ENCODE measurements around the gene PDCD1LG2. TPM values are rescaled to one million over a fixed set of nuclear protein-coding genes. Genes with fewer than 3 reads are reported as not detected.
A peak's percentile ranks its signal among the peaks of the same experiment; 100 is the strongest.
"Not testable (repeated sequence)": the region's sequence is repeated elsewhere in the genome, so short reads cannot be mapped to it uniquely, and the experiment has no call there.

PDCD1LG2 gene
- total RNA-seq, 2 donors from 2014 or later: 0.31 to 1.1 TPM

DNA sequence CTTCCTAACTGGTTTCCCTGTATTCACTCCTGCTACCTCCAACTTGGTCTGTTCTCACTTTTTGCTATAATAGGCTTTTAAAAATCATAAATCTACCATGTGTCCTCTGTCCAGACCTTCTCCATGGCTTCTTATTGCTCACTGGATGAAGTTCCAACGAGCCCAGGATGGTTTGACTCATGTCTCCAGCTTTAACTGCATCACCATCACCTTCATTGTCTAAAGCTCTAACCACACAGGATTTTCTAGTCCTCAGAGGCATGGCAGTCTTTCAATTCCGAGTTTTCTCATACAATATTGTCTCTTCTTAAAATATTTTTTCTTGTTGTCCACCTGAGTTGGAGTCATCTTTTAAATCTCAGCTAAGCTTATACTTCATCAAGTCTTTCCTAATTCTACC, 49.3 kb downstream of the PDCD1LG2 start:
- DNase-seq (no peak), ATAC-seq (no peak)
- intact Hi-C loops (cut with DNase I, micrococcal nuclease): no loop called here

DNA sequence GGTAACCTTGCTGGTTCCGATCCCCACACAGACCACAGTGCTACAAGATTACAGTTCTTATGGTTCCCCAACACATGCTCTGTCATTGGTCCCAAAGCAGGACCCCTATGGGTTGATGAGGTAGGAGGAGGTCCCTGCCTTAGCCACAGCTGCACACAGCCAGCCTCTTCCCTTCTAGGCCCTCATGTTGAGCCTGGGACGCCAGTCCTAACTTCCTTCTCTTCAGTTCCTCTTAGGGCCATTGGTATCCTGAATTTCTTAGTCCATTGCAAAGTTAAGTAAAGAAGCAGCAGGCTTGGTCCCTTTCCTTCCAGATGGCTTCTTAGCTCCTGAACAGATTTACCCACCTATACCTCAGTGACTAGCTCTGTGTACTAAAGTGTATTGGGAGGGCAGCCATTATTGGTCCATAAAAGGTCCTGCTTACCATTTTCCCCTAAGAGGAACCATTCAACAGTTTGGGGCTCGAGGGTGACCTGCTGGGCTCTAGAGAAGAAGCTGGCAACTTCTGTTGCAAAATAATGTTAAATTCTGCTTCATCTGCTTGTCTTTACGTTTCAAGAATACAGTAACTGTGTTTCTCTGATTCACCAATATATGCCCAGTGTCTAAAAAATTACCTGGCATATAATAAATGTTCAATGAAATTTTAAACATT, 50.2 kb downstream of the PDCD1LG2 start:
- DNase-seq (no peak), ATAC-seq (no peak)
- intact Hi-C loops (cut with DNase I, micrococcal nuclease): no loop called here

- DNase-seq (no peak), ATAC-seq (no peak)
- intact Hi-C loops (cut with DNase I, micrococcal nuclease): no loop called here
These were observed 51.6 kb downstream of the PDCD1LG2 start for GRCh38 chr9:5561828-5562488.

DNA sequence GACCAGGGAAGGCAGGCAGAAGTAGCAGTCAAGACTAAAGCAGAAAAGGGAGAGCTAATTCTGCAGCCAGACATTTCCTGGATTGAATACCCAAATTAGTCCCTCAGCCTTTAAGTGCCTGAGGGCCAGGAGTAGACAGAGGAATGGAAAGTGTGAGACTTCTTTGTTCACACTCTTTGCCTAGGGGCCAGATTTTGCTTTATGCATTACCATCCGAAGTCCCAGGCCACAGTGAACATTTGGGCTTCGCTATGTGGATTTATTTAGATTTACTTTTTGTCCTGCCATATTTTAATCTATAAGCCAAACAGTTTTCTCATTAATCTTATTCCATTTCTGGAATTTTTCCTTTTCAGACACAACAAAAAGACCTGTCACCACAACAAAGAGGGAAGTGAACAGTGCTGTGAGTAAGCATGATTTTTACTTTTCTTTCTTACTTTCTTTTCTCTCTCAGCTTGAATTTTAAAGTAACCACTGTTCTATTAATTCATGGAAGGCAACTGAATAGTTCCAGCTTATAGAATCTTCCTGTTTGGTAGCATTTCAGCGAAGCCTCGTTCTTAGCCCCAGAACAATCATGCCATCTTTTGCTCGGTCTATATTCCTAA, 52.6 kb downstream of the PDCD1LG2 start:
- intact Hi-C loops (cut with DNase I, micrococcal nuclease): no loop called here
- no peak for ATAC-seq
- no peak for DNase-seq

GRCh38 chr9:5563417-5563815, 53.1 kb downstream of the PDCD1LG2 start:
- no peak for DNase-seq
- intact Hi-C loops (cut with DNase I, micrococcal nuclease): no loop called here
- ATAC-seq: no peak

GRCh38 chr9:5563886-5564285, 53.6 kb downstream of the PDCD1LG2 start:
- no peak for ATAC-seq

GRCh38 chr9:5566054-5566618, 55.8 kb downstream of the PDCD1LG2 start:
- intact Hi-C loops (cut with DNase I, micrococcal nuclease): no loop called here
- ATAC-seq: no peak
- DNase-seq: no peak

More at GRCh38 chr9:5563886-5564285, 53.6 kb downstream of the PDCD1LG2 start:
- DNase-seq: no peak
- intact Hi-C loops (cut with DNase I, micrococcal nuclease): no loop called here

GRCh38 chr9:5568868-5569267, 58.5 kb downstream of the PDCD1LG2 start:
- intact Hi-C loops (cut with DNase I, micrococcal nuclease): no loop called here
- ATAC-seq: peak; percentile 28
- no peak for DNase-seq

- intact Hi-C loops (cut with DNase I, micrococcal nuclease): no loop called here
- ATAC-seq (no peak), DNase-seq (no peak)
These were observed 59.1 kb downstream of the PDCD1LG2 start for GRCh38 chr9:5569409-5569808.

- no peak for DNase-seq
- intact Hi-C loops (cut with DNase I, micrococcal nuclease): no loop called here
- no peak for ATAC-seq
These were observed 59.6 kb downstream of the PDCD1LG2 start for GRCh38 chr9:5569891-5570290.

DNA sequence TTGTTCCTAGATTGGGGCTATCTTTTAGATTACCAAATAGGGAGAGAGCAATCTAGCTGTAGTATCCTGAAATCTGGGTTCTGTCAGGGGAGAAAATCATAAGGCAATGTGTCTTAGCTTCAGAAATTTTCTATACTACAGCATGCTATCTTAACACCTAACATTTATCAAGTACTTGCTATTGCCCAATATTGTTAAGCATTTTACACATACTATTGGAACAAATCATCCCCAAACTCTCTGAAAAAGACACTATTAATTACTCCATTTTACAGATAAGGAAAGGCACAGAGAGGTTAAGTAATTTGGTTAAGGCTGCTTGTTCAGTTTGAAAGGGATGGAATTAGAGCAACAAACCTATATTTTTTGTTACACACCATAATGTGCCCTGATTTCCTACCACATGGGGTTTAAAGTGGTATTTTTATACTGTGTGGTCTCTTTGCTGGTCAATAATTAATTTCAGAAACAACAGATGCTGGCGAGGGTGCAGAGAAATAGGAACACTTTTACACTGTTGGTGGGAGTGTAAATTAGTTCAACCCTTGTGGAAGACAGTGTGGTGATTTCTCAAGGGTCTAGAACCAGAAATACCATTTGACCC, 61.4 kb downstream of the PDCD1LG2 start:
- ATAC-seq: no peak
- DNase-seq: no peak
- intact Hi-C loops (cut with DNase I, micrococcal nuclease): no loop called here

- intact Hi-C loops (cut with DNase I, micrococcal nuclease): no loop called here
- no peak for DNase-seq
- no peak for ATAC-seq
These were observed 63.8 kb downstream of the PDCD1LG2 start for GRCh38 chr9:5574097-5574496.

DNA sequence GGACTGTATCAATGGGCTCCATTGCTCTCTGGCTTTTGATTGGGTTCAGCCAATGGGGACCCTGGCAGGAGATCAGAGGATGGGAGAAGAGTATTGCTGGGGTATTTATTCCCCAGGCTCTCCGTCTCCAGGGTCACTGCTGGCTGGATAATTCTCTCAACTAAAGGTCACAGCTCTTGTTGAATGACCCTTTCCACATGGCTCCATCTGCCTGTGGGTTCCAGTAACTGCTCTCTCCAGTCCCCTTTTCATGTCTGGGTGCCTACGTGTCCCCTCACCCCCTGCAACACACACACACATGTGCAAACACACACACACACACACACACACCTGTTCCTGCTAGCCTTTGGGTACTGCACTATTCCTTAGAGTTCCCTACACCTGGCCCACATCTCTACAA, 64.7 kb downstream of the PDCD1LG2 start:
- intact Hi-C loops (cut with DNase I, micrococcal nuclease): no loop called here
- ATAC-seq (no peak), DNase-seq (no peak)

- DNase-seq (no peak), ATAC-seq (no peak)
- intact Hi-C loops (cut with DNase I, micrococcal nuclease): no loop called here
These were observed 66.9 kb downstream of the PDCD1LG2 start for GRCh38 chr9:5577225-5577624.

GRCh38 chr9:5578018-5578697, 67.8 kb downstream of the PDCD1LG2 start:
- intact Hi-C loops (cut with DNase I, micrococcal nuclease): no loop called here
- ATAC-seq (no peak), DNase-seq (no peak)

GRCh38 chr9:5578698-5579085, 68.4 kb downstream of the PDCD1LG2 start:
- no peak for DNase-seq
- ATAC-seq: no peak

GRCh38 chr9:5579881-5580280, 69.5 kb downstream of the PDCD1LG2 start:
- DNase-seq (no peak), ATAC-seq (no peak)
- intact Hi-C loops (cut with DNase I, micrococcal nuclease): no loop called here

More at GRCh38 chr9:5578698-5579085, 68.4 kb downstream of the PDCD1LG2 start:
- intact Hi-C loops (cut with DNase I, micrococcal nuclease): no loop called here

DNA sequence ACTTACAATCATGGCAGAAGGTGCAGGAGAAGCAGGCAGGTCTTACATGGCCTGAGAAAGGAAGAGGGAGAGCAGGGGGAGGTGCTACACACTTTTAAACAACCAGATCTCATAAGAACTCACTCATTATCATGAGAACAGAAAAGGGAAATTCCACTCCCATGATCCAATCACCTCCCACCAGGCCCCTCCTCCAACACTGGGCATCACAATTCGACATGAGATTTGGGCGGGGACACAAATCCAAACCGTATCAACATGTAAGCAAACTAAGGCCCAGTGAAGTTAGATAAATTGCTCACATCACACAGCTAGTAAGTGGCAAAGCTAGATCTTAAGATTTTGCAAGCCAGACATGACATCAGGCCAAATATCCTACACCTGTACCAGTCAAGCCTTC, 70.3 kb downstream of the PDCD1LG2 start:
- ATAC-seq (no peak), DNase-seq (no peak)
- intact Hi-C loops (cut with DNase I, micrococcal nuclease): no loop called here

DNA sequence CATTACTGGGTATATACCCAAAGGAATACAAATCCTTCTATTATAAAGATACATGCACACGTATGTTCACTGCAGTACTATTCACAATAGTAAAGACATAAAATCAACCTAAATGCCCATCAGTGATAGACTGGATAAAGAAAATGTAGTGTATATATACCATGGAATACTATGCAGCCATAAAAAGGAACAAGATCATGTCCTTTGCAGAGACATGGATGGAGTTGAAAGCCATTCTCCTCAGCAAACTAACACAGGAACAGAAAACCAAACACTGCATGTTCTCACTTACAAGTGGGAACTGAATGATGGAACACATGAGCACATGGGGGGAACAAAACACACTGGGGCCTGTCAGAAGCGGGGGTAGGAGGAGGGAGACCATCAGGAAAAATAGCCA, 71.4 kb downstream of the PDCD1LG2 start:
- intact Hi-C loops (cut with DNase I, micrococcal nuclease); DNase-seq; ATAC-seq: not testable (repeated sequence)

Measured in left colon (tissue), 2 donors.